H1 (cell line): ENCODE measurements around the gene NKAIN2. TPM values are rescaled to one million over a fixed set of nuclear protein-coding genes. Genes with fewer than 3 reads are reported as not detected.

ENCODE experiments used
- CTCF ChIA-PET: fragments of 300-600 bp; sonication (Branson Sonifier 250); formaldehyde crosslinking; loops from one replicate; lab custom pipeline; 2021; ENCODE audit not compliant: partially characterized antibody; lab: Charles Lee
- POLR2A ChIA-PET: fragments of 300-600 bp; sonication (Branson Sonifier 250); formaldehyde crosslinking; loops from one replicate; lab custom pipeline; 2021; ENCODE audit warnings: inconsistent platforms; ENCODE audit not compliant: partially characterized antibody; lab: Charles Lee
- DNase-seq, 2 experiments: peaks; one replicate each; pipeline versions ENCODE4 v3.0.0 to v3.0.0-alpha.2; 2010 to 2022; ENCODE audit warnings: low spot score in 2 of 2, low read depth in 1 of 2, mixed read lengths in 1 of 2
- FAIRE-seq: peaks from 2 replicates; lab custom pipeline; 2011; peaks lifted over from hg19 to GRCh38; lab: Jason Lieb, UNC
- H2AFZ ChIP-seq: 2 replicates; pipeline ENCODE4 v1.8.1; 2012; ENCODE audit warnings: low read length, inconsistent platforms
- H2AK5ac ChIP-seq: 2 replicates; pipeline ENCODE4 v1.6.1; 2013; ENCODE audit warnings: low read depth, low read length
- H2BK120ac ChIP-seq: replicated peaks from 2 replicates; pipeline ENCODE3; 2013; ENCODE audit warnings: low read depth, low read length, inconsistent platforms
- H2BK12ac ChIP-seq: 2 replicates; pipeline ENCODE4 v1.6.1; 2013; ENCODE audit warnings: low read depth, low read length
- H2BK15ac ChIP-seq: 2 replicates; pipeline ENCODE4 v1.6.1; 2013; ENCODE audit warnings: low read length
- H2BK20ac ChIP-seq: 2 replicates; pipeline ENCODE4 v1.6.1; 2013; ENCODE audit warnings: low read length
- H2BK5ac ChIP-seq: 2 replicates; pipeline ENCODE4 v1.6.1; 2013; ENCODE audit warnings: low read depth, low read length
- H3K14ac ChIP-seq: 2 replicates; pipeline ENCODE4 v1.6.1; 2013; ENCODE audit warnings: inconsistent platforms; ENCODE audit not compliant: insufficient read length
- H3K18ac ChIP-seq: 2 replicates; pipeline ENCODE4 v1.6.1; 2013; ENCODE audit warnings: low read length; ENCODE audit errors: extremely low read depth
- H3K23ac ChIP-seq: 2 replicates; pipeline ENCODE4 v1.6.1; 2013; ENCODE audit warnings: inconsistent platforms; ENCODE audit not compliant: insufficient read length
- H3K23me2 ChIP-seq: 2 replicates; pipeline ENCODE4 v1.6.1; 2013; ENCODE audit warnings: low read depth, low read length
- H3K27ac ChIP-seq: 2 replicates; pipeline ENCODE4 v1.6.1; 2011; ENCODE audit warnings: low read depth, low read length, inconsistent platforms
- H3K27me3 ChIP-seq, 4 experiments: replicated peaks in 1 of 4; 1 replicate in 1 of 4; 2 replicates in 3 of 4; pipeline versions ENCODE4 v1.6.1 to v1.8.1; 2011 to 2013; ENCODE audit warnings: low read length in 3 of 4, mild to moderate bottlenecking in 3 of 4, inconsistent platforms in 2 of 4, mixed read lengths in 2 of 4, moderate library complexity in 1 of 4; ENCODE audit not compliant: control insufficient read depth in 3 of 4, insufficient read depth in 3 of 4; ENCODE audit errors: extremely low read depth in 1 of 4
- H3K36me3 ChIP-seq, 4 experiments: 2 replicates each; pipeline versions ENCODE4 v1.6.1 to v1.8.1; 2011 to 2013; ENCODE audit warnings: mild to moderate bottlenecking in 4 of 4, low read length in 3 of 4, moderate library complexity in 2 of 4, control low read depth in 1 of 4, inconsistent platforms in 1 of 4; ENCODE audit not compliant: insufficient read depth in 4 of 4, control insufficient read depth in 2 of 4
- H3K4ac ChIP-seq: replicated peaks from 2 replicates; pipeline ENCODE3; 2013; ENCODE audit warnings: low read length, low read depth, mixed read lengths, inconsistent platforms; ENCODE audit not compliant: insufficient read length
- H3K4me1 ChIP-seq, 4 experiments: replicated peaks in 1 of 4; 1 replicate in 1 of 4; 2 replicates in 3 of 4; pipeline versions ENCODE4 v1.6.1 to v1.8.1; 2011 to 2013; ENCODE audit warnings: low read length in 3 of 4, inconsistent platforms in 2 of 4, mixed read lengths in 1 of 4; ENCODE audit not compliant: insufficient read depth in 4 of 4, control insufficient read depth in 3 of 4
- H3K4me2 ChIP-seq, 2 experiments: 2 replicates each; pipeline versions ENCODE4 v1.6.1 to v1.8.1; 2011 to 2013; ENCODE audit warnings: low read depth in 2 of 2, low read length in 2 of 2, control low read depth in 1 of 2, inconsistent platforms in 1 of 2, mild to moderate bottlenecking in 1 of 2; ENCODE audit not compliant: insufficient read depth in 1 of 2
- H3K4me3 ChIP-seq, 4 experiments: fragments of 200-600, 300-600 bp in 1 of 4; sonication (generic), shearing (Covaris generic), sonication (Bioruptor Twin) in 1 of 4; 2 replicates each; pipeline versions ENCODE4 v1.5.1 to v1.8.1; 2011 to 2016; ENCODE audit warnings: low read length in 4 of 4, low read depth in 3 of 4, control low read depth in 2 of 4, inconsistent platforms in 2 of 4, mild to moderate bottlenecking in 2 of 4, mixed read lengths in 1 of 4, moderate library complexity in 1 of 4; ENCODE audit not compliant: insufficient read depth in 2 of 4; ENCODE audit errors: extremely low read depth in 1 of 4
- H3K56ac ChIP-seq: replicated peaks from 2 replicates; pipeline ENCODE3; 2013; ENCODE audit warnings: low read depth, mild to moderate bottlenecking, mixed read lengths, low read length, inconsistent platforms; ENCODE audit not compliant: insufficient read length
- H3K79me1 ChIP-seq: 2 replicates; pipeline ENCODE4 v1.6.1; 2013; ENCODE audit warnings: low read depth, low read length, control low read depth
- H3K79me2 ChIP-seq, 2 experiments: 2 replicates each; pipeline versions ENCODE4 v1.6.1 to v1.8.1; 2012 to 2013; ENCODE audit warnings: low read length in 2 of 2, mild to moderate bottlenecking in 2 of 2, inconsistent platforms in 1 of 2; ENCODE audit not compliant: insufficient read depth in 2 of 2, control insufficient read depth in 1 of 2
- H3K9ac ChIP-seq, 4 experiments: replicated peaks in 1 of 4; 1 replicate in 1 of 4; 2 replicates in 3 of 4; pipeline versions ENCODE4 v1.6.1 to v1.8.1; 2011 to 2013; ENCODE audit warnings: low read depth in 3 of 4, low read length in 3 of 4, control low read depth in 2 of 4, mild to moderate bottlenecking in 2 of 4, moderate library complexity in 2 of 4, inconsistent platforms in 1 of 4; ENCODE audit errors: extremely low read depth in 1 of 4
- H3K9me3 ChIP-seq, 2 experiments: 2 replicates each; pipeline versions ENCODE4 v1.6.1 to v1.8.1; 2012 to 2013; ENCODE audit warnings: mild to moderate bottlenecking in 2 of 2, moderate library complexity in 2 of 2, control low read depth in 1 of 2, inconsistent platforms in 1 of 2, low read depth in 1 of 2, low read length in 1 of 2, mixed read lengths in 1 of 2; ENCODE audit not compliant: insufficient read depth in 2 of 2
- H4K20me1 ChIP-seq, 2 experiments: replicated peaks in 1 of 2; 2 replicates each; pipeline versions ENCODE3 to v1.8.1; 2011 to 2013; ENCODE audit warnings: inconsistent platforms in 2 of 2, low read length in 2 of 2, mild to moderate bottlenecking in 1 of 2; ENCODE audit not compliant: insufficient read depth in 2 of 2, control insufficient read depth in 1 of 2
- H4K5ac ChIP-seq: 2 replicates; pipeline ENCODE4 v1.6.1; 2013; ENCODE audit warnings: low read length, low read depth, mixed read lengths, inconsistent platforms; ENCODE audit not compliant: insufficient read length
- H4K8ac ChIP-seq: 2 replicates; pipeline ENCODE4 v1.8.0; 2013; ENCODE audit warnings: mild to moderate bottlenecking, moderate library complexity, low read length, inconsistent platforms; ENCODE audit not compliant: insufficient read depth; ENCODE audit errors: extremely low read depth
- H4K91ac ChIP-seq: replicated peaks from 2 replicates; pipeline ENCODE3; 2013; ENCODE audit warnings: low read length, mixed read lengths, inconsistent platforms; ENCODE audit not compliant: insufficient read length
- EZH2 ChIP-seq: fragments of 200-600 bp; sonication (generic); IDR thresholded peaks from 2 replicates; pipeline ENCODE4 v1.7.1; 2012; ENCODE audit warnings: low read depth, mild to moderate bottlenecking, moderate library complexity, low read length, inconsistent platforms; ENCODE audit not compliant: severe bottlenecking
- FOSL1 ChIP-seq: IDR thresholded peaks from 2 replicates; pipeline ENCODE4 v1.6.1; 2011; ENCODE audit warnings: mild to moderate bottlenecking, low read depth, low read length, moderate library complexity; ENCODE audit not compliant: insufficient read depth
- JUN ChIP-seq: IDR thresholded peaks from 2 replicates; pipeline ENCODE4 v1.6.1; 2011; ENCODE audit warnings: low read depth, mild to moderate bottlenecking, improper control_type of control experiment, low read length
- JUND ChIP-seq: IDR thresholded peaks from 2 replicates; pipeline ENCODE4 v1.6.1; 2011; ENCODE audit warnings: mild to moderate bottlenecking, improper control_type of control experiment, low read length
- KDM5A ChIP-seq: fragments of 200-600 bp; IDR thresholded peaks from 2 replicates; pipeline ENCODE4 v1.7.1; 2012; ENCODE audit warnings: mild to moderate bottlenecking, low read length, inconsistent platforms, mixed read lengths
- NRF1 ChIP-seq: IDR thresholded peaks from 2 replicates; pipeline ENCODE4 v1.6.1; 2011; ENCODE audit warnings: mild to moderate bottlenecking, low read depth, low read length, improper control_type of control experiment
- POU5F1 ChIP-seq: IDR thresholded peaks from 2 replicates; pipeline ENCODE4 v1.6.1; 2011; ENCODE audit warnings: low read depth, mild to moderate bottlenecking, low read length, moderate library complexity
- SAP30 ChIP-seq: fragments of 300-600 bp; sonication (generic); IDR thresholded peaks from 2 replicates; pipeline ENCODE4 v1.7.1; 2012; ENCODE audit warnings: low read length, moderate library complexity, mild to moderate bottlenecking, inconsistent platforms; ENCODE audit not compliant: insufficient read depth, insufficient replicate concordance
- SP2 ChIP-seq: IDR thresholded peaks from 2 replicates; pipeline ENCODE4 v1.6.1; 2012; ENCODE audit warnings: mild to moderate bottlenecking, low read length, inconsistent platforms
- WGBS, 2 experiments: shearing (Covaris generic) in 1 of 2; methylation state at CpG; one replicate each; pipeline versions ENCODE4 v1.1.6 to v1.1.7; 2013 to 2015; ENCODE audit warnings: low lambda C conversion rate in 2 of 2, mixed read lengths in 2 of 2, inconsistent platforms in 1 of 2, low coverage in 1 of 2, missing lambda C conversion rate in 1 of 2; ENCODE audit not compliant: insufficient replicate concordance in 2 of 2, insufficient coverage in 1 of 2, insufficient read length in 1 of 2; ENCODE audit errors: extremely low coverage in 1 of 2, missing lambda C conversion rate in 1 of 2; 5-methylcytosine and 5-hydroxymethylcytosine counted together
- polyA plus RNA-seq, 7 experiments: library from polyadenylated mRNA; depleted of rRNA in 3 of 7; stranded (reverse) in 5 of 7; unstranded in 2 of 7; fragments of >200 nt in 5 of 7; fragments of 200-250 nt in 2 of 7; gene quantifications; 1 replicate in 5 of 7; 2 replicates in 1 of 7; 4 replicates in 1 of 7; pipeline versions ENCODE4 v1.2.1 to v1.2.3, GENCODE V29; 2011 to 2013; ENCODE audit warnings: missing spikeins in 2 of 7, mixed read lengths in 2 of 7
- total RNA-seq: library from RNA; stranded (reverse); fragmentation: NEBNext Ultra II Directional; extraction: Animal tissue kit (Norgen Biotek cat#: 25700); gene quantifications from 2 replicates; pipeline ENCODE4 v1.2.1, GENCODE V29; 2021

Gene NKAIN2
- total and polyA plus RNA-seq, 2 of the 8 experiments (the other 6 are each of a cell fraction or from before 2014, with no cell fraction given): 0.20 to 0.34 TPM

DNA sequence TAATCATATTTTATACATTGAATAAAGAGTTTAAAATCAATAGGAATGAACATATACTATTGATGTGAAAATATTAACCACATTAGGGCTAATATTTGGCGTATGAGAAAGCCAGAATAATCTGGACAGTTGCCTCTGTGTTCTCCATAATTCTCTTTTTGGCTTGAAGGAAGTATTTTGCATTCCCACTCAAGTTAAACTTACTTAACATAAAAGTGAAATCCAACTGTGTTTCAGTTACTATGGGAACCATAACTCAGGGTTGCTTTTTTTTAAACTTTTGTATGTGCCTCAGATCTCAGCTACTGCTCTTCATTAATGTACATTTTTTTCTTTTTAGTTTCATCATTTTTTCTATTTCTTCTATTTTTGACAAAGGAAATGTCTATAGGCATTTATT lies 479.8 kb downstream of the NKAIN2 start:
- no peaks in the 10 kb centered on the region for H4K20me1 ChIP-seq
- H3K4me1 ChIP-seq: no peaks in the 10 kb centered on the region
- H3K79me1 ChIP-seq: no peaks in the 10 kb centered on the region
- H2AK5ac ChIP-seq: no peak overlapping the region
- no peak overlapping the region for H3K14ac ChIP-seq
- H4K5ac ChIP-seq: no peak overlapping the region
- no peaks in the 10 kb centered on the region for H3K9me3 ChIP-seq
- no peak overlapping the region for H4K91ac ChIP-seq
- ChIA-PET POLR2A (no interaction called here), CTCF (no interaction called here)
- no peak overlapping the region for H2BK12ac ChIP-seq
- no peak overlapping the region for H3K4ac ChIP-seq
- H3K4me3 ChIP-seq: no peak overlapping the region
- H2BK20ac ChIP-seq: no peak overlapping the region
- no peak overlapping the region for H2BK15ac ChIP-seq
- H2BK120ac ChIP-seq: no peak overlapping the region
- no peak overlapping the region for H3K56ac ChIP-seq
- H3K9ac ChIP-seq: no peak overlapping the region
- DNase-seq: no peak
- no peak overlapping the region for H3K18ac ChIP-seq
- TF ChIP-seq EZH2: no peak
- TF ChIP-seq SAP30: no peak
- no peak for TF ChIP-seq NRF1
- TF ChIP-seq SP2: no peak
- no peak for TF ChIP-seq POU5F1
- no peak for TF ChIP-seq FOSL1
- TF ChIP-seq JUN: no peak
- TF ChIP-seq JUND: no peak
- TF ChIP-seq KDM5A: no peak
- no peaks in the 10 kb centered on the region for H3K27me3 ChIP-seq
- H3K79me2 ChIP-seq: no peaks in the 10 kb centered on the region
- H4K8ac ChIP-seq: no peak overlapping the region
- no peak overlapping the region for H3K4me2 ChIP-seq
- 95% methylated on average over 1 of the region's 1 CpG; no CpG with 5 or more reads in 1 of the 2 experiments for WGBS, 2 experiments
- H3K23me2 ChIP-seq: no peaks in the 10 kb centered on the region
- H2AFZ ChIP-seq: no peak overlapping the region
- no peak overlapping the region for H2BK5ac ChIP-seq
- H3K27ac ChIP-seq: no peak overlapping the region
- no peaks in the 10 kb centered on the region for H3K36me3 ChIP-seq
- no peak for FAIRE-seq
- no peak overlapping the region for H3K23ac ChIP-seq
